Activated CD4-positive, alpha-beta T cell treated with anti-CD3 and anti-CD28 coated beads for 36 hours (primary cell): Measurements from ENCODE around the gene ADGRD1. TPM values are rescaled to one million over a fixed set of nuclear protein-coding genes. Genes with fewer than 3 reads are reported as not detected.

ENCODE experiments used
- ATAC-seq: fragments of 200-7000 bp; cut with Tn5 transposase; one replicate; pipeline ENCODE4 v1.10.0; 2021; ENCODE audit warnings: mild to moderate bottlenecking, moderate library complexity
- CTCF ChIA-PET: fragments of 350-600 bp; sonication (Branson Sonifier 250); formaldehyde crosslinking; loops from one replicate; lab custom pipeline; 2021; ENCODE audit warnings: antibody characterized with exemption; lab: Charles Lee
- POLR2A ChIA-PET: fragments of 350-600 bp; sonication (Branson Sonifier 250); formaldehyde crosslinking; loops from one replicate; lab custom pipeline; 2021; ENCODE audit warnings: antibody characterized with exemption, inconsistent platforms; lab: Charles Lee
- DNase-seq: peaks from one replicate; pipeline ENCODE4 v3.0.0-alpha.2; 2020
- H3K27ac Mint-ChIP-seq: one replicate; pipeline ENCODE4 v1.8.0; 2021; ENCODE audit warnings: mixed read lengths
- H3K27me3 Mint-ChIP-seq: one replicate; pipeline ENCODE4 v1.8.0; 2021; ENCODE audit warnings: mixed read lengths
- H3K36me3 Mint-ChIP-seq: one replicate; pipeline ENCODE4 v1.8.0; 2021; ENCODE audit warnings: low read depth, mixed read lengths
- H3K4me1 Mint-ChIP-seq: one replicate; pipeline ENCODE4 v1.8.0; 2021; ENCODE audit warnings: mixed read lengths
- H3K4me3 Mint-ChIP-seq: one replicate; pipeline ENCODE4 v1.8.0; 2021; ENCODE audit warnings: mild to moderate bottlenecking, moderate library complexity, mixed read lengths
- H3K9me3 Mint-ChIP-seq: one replicate; pipeline ENCODE4 v1.8.0; 2021; ENCODE audit warnings: low read depth, mixed read lengths
- intact Hi-C, 2 experiments: fragments of 100-400 bp; cut with DNase I in 1 of 2; cut with micrococcal nuclease in 1 of 2; formaldehyde crosslinking; loops; one replicate each; pipeline versions ENCODE4 v1.14.2 to v1.15.1; 2022 to 2024; cut with DNase I, micrococcal nuclease
- total RNA-seq, 2 experiments: library from RNA; stranded (reverse); gene quantifications; one replicate each; pipeline ENCODE4 v1.2.3, GENCODE V29; 2021

Gene ADGRD1
- total RNA-seq, 2 experiments from 2014 or later = 1.8 to 2.3 TPM

GRCh38 chr12:131024026-131024425 lies 70.3 kb downstream of the ADGRD1 start:
- Mint-ChIP-seq H3K27ac (no peak overlapping the region), H3K36me3 (no peaks in the 10 kb centered on the region), H3K27me3 (no peaks in the 10 kb centered on the region), H3K4me3 (no peak overlapping the region), H3K4me1 (no peaks in the 10 kb centered on the region), H3K9me3 (no peaks in the 10 kb centered on the region)
- ATAC-seq (no peak), DNase-seq (no peak)
- ChIA-PET CTCF (no interaction called here), POLR2A (no interaction called here)
- intact Hi-C loops = no loop called here

GRCh38 chr12:131024721-131025120 lies 71.0 kb downstream of the ADGRD1 start:
- H3K36me3 Mint-ChIP-seq = no peaks in the 10 kb centered on the region
- H3K9me3 Mint-ChIP-seq = no peaks in the 10 kb centered on the region
- H3K4me3 Mint-ChIP-seq = no peak overlapping the region
- H3K27me3 Mint-ChIP-seq = no peaks in the 10 kb centered on the region
- POLR2A ChIA-PET = no interaction called here
- intact Hi-C loops = no loop called here
- no peak overlapping the region for H3K27ac Mint-ChIP-seq
- ATAC-seq (no peak), DNase-seq (no peak)
- CTCF ChIA-PET = no interaction called here
- H3K4me1 Mint-ChIP-seq = no peaks in the 10 kb centered on the region

- ATAC-seq (no peak), DNase-seq (no peak)
- Mint-ChIP-seq H3K9me3 (no peaks in the 10 kb centered on the region), H3K4me1 (no peaks in the 10 kb centered on the region), H3K27me3 (no peaks in the 10 kb centered on the region), H3K4me3 (no peak overlapping the region), H3K36me3 (no peaks in the 10 kb centered on the region), H3K27ac (no peak overlapping the region)
- CTCF ChIA-PET = no interaction called here
- intact Hi-C loops = no loop called here
- POLR2A ChIA-PET = no interaction called here
Observed at GRCh38 chr12:131025234-131025633, 71.5 kb downstream of the ADGRD1 start.

- no peaks in the 10 kb centered on the region for H3K9me3 Mint-ChIP-seq
- H3K27ac Mint-ChIP-seq = no peak overlapping the region
- no peaks in the 10 kb centered on the region for H3K27me3 Mint-ChIP-seq
- POLR2A ChIA-PET = no interaction called here
- ATAC-seq (no peak), DNase-seq (no peak)
- H3K4me1 Mint-ChIP-seq = no peaks in the 10 kb centered on the region
- CTCF ChIA-PET = no interaction called here
- no peaks in the 10 kb centered on the region for H3K36me3 Mint-ChIP-seq
- no peak overlapping the region for H3K4me3 Mint-ChIP-seq
- intact Hi-C loops = no loop called here
Observed at GRCh38 chr12:131025939-131026702, 72.4 kb downstream of the ADGRD1 start.

GRCh38 chr12:131026754-131027153 lies 73.0 kb downstream of the ADGRD1 start:
- Mint-ChIP-seq H3K9me3 (no peaks in the 10 kb centered on the region), H3K4me1 (no peaks in the 10 kb centered on the region), H3K4me3 (no peak overlapping the region), H3K36me3 (no peaks in the 10 kb centered on the region), H3K27me3 (no peaks in the 10 kb centered on the region), H3K27ac (no peak overlapping the region)
- ChIA-PET POLR2A (no interaction called here), CTCF (no interaction called here)
- ATAC-seq (no peak), DNase-seq (no peak)
- intact Hi-C loops = no loop called here

- ATAC-seq = no peak
- Mint-ChIP-seq H3K4me3 (no peak overlapping the region), H3K27ac (no peak overlapping the region), H3K27me3 (no peaks in the 10 kb centered on the region), H3K4me1 (no peaks in the 10 kb centered on the region), H3K36me3 (no peaks in the 10 kb centered on the region), H3K9me3 (no peaks in the 10 kb centered on the region)
- ChIA-PET POLR2A (no interaction called here), CTCF (no interaction called here)
- intact Hi-C loops = no loop called here
- DNase-seq = no peak
Observed at GRCh38 chr12:131027264-131027663, 73.6 kb downstream of the ADGRD1 start.

- H3K27me3 Mint-ChIP-seq = no peaks in the 10 kb centered on the region
- DNase-seq = no peak
- H3K9me3 Mint-ChIP-seq = no peaks in the 10 kb centered on the region
- ChIA-PET POLR2A (no interaction called here), CTCF (no interaction called here)
- H3K4me3 Mint-ChIP-seq = no peak overlapping the region
- no peaks in the 10 kb centered on the region for H3K36me3 Mint-ChIP-seq
- H3K27ac Mint-ChIP-seq = no peak overlapping the region
- no peak for ATAC-seq
- H3K4me1 Mint-ChIP-seq = no peaks in the 10 kb centered on the region
- intact Hi-C loops = no loop called here
Observed at GRCh38 chr12:131027876-131028586, 74.3 kb downstream of the ADGRD1 start.

GRCh38 chr12:131028587-131029338 lies 75.1 kb downstream of the ADGRD1 start:
- POLR2A ChIA-PET = no interaction called here
- Mint-ChIP-seq H3K36me3 (no peaks in the 10 kb centered on the region), H3K9me3 (no peaks in the 10 kb centered on the region), H3K27me3 (no peaks in the 10 kb centered on the region), H3K4me3 (no peak overlapping the region), H3K27ac (no peak overlapping the region), H3K4me1 (no peaks in the 10 kb centered on the region)
- intact Hi-C loops = no loop called here
- DNase-seq (no peak), ATAC-seq (no peak)
- CTCF ChIA-PET = no interaction called here

GRCh38 chr12:131030472-131031328 lies 77.0 kb downstream of the ADGRD1 start:
- no peaks in the 10 kb centered on the region for H3K9me3 Mint-ChIP-seq
- ChIA-PET POLR2A (no interaction called here), CTCF (no interaction called here)
- intact Hi-C loops = no loop called here
- no peaks in the 10 kb centered on the region for H3K36me3 Mint-ChIP-seq
- H3K4me3 Mint-ChIP-seq = no peak overlapping the region
- no peaks in the 10 kb centered on the region for H3K4me1 Mint-ChIP-seq
- ATAC-seq = no peak
- H3K27me3 Mint-ChIP-seq = no peaks in the 10 kb centered on the region
- no peak for DNase-seq
- no peak overlapping the region for H3K27ac Mint-ChIP-seq

- intact Hi-C loops = no loop called here
- H3K4me3 Mint-ChIP-seq = no peak overlapping the region
- CTCF ChIA-PET = interaction anchor here (0.5 kb wide), 1 partner anchor 278 kb away, joined by 3 read pairs; no protein-coding TSS in a partner anchor
Observed at GRCh38 chr12:131032082-131032750, 78.5 kb downstream of the ADGRD1 start.

More at GRCh38 chr12:131032082-131032750, 78.5 kb downstream of the ADGRD1 start:
- no peak for DNase-seq
- Mint-ChIP-seq H3K4me1 (no peaks in the 10 kb centered on the region), H3K36me3 (no peaks in the 10 kb centered on the region), H3K27ac (no peak overlapping the region), H3K27me3 (no peaks in the 10 kb centered on the region), H3K9me3 (peaks cover 3% of the 10 kb centered on the region)
- POLR2A ChIA-PET = no interaction called here
- no peak for ATAC-seq
